GM23338 (cell line): ENCODE data around the gene KLHL18. TPM values are rescaled to one million over a fixed set of nuclear protein-coding genes. Genes with fewer than 3 reads are reported as not detected.

Source experiments
- ATAC-seq: fragments of 200-7000 bp; cut with Tn5 transposase; 3 replicates; pipeline ENCODE4 v1.9.1; 2020
- DNase-seq: peaks from one replicate; pipeline ENCODE4 v3.0.0-alpha.2; 2015; ENCODE audit warnings: low spot score
- H2AFZ ChIP-seq: fragments of 200-600 bp; sonication (generic); 2 replicates; pipeline ENCODE4 v1.8.0; 2016; ENCODE audit warnings: antibody characterized with exemption, mild to moderate bottlenecking, moderate library complexity
- H3F3A ChIP-seq: fragments of 200-600 bp; sonication (generic); replicated peaks from 2 replicates; pipeline ENCODE4 v1.8.0; 2017; ENCODE audit warnings: antibody characterized with exemption, mixed run types, low read depth
- H3K27ac ChIP-seq: fragments of 200-600 bp; sonication (generic); 2 replicates; pipeline ENCODE4 v1.6.1; 2016; ENCODE audit warnings: low read depth
- H3K27me3 ChIP-seq: fragments of 200-600 bp; sonication (generic); 2 replicates; pipeline ENCODE4 v1.8.0; 2016; ENCODE audit warnings: mild to moderate bottlenecking, mixed run types, moderate library complexity; ENCODE audit not compliant: insufficient read depth
- H3K36me3 ChIP-seq: fragments of 200-600 bp; sonication (generic); 2 replicates; pipeline ENCODE4 v1.8.0; 2016; ENCODE audit warnings: mild to moderate bottlenecking; ENCODE audit not compliant: insufficient read depth
- H3K4me1 ChIP-seq: fragments of 200-600 bp; sonication (generic); 2 replicates; pipeline ENCODE4 v1.8.0; 2016; ENCODE audit warnings: mild to moderate bottlenecking, moderate library complexity; ENCODE audit not compliant: insufficient read depth
- H3K4me2 ChIP-seq: fragments of 200-600 bp; sonication (generic); 2 replicates; pipeline ENCODE4 v1.7.1; 2017; ENCODE audit warnings: mixed run types
- H3K4me3 ChIP-seq: fragments of 200-600 bp; sonication (generic); 2 replicates; pipeline ENCODE4 v1.6.1; 2016; ENCODE audit warnings: mixed run types
- H3K79me2 ChIP-seq: fragments of 200-600 bp; sonication (generic); replicated peaks from 2 replicates; pipeline ENCODE4 v1.8.0; 2017; ENCODE audit warnings: mild to moderate bottlenecking; ENCODE audit not compliant: insufficient read depth
- H3K9me2 ChIP-seq: fragments of 200-600 bp; sonication (generic); 2 replicates; pipeline ENCODE4 v1.8.0; 2017; ENCODE audit not compliant: insufficient read depth
- H4K20me1 ChIP-seq: fragments of 200-600 bp; sonication (generic); replicated peaks from 2 replicates; pipeline ENCODE4 v1.8.0; 2017; ENCODE audit warnings: mild to moderate bottlenecking; ENCODE audit not compliant: insufficient read depth
- H3K27ac Mint-ChIP-seq: 2 replicates; pipeline ENCODE4 v1.8.0; 2020; ENCODE audit warnings: inconsistent platforms, mild to moderate bottlenecking, moderate library complexity, mixed read lengths
- H3K27me3 Mint-ChIP-seq: 3 replicates; pipeline ENCODE4 v1.8.0; 2022; ENCODE audit warnings: low read depth, mild to moderate bottlenecking, moderate library complexity, mixed read lengths, inconsistent platforms; ENCODE audit not compliant: insufficient read depth, poor library complexity
- H3K36me3 Mint-ChIP-seq: 3 replicates; pipeline ENCODE4 v1.8.0; 2021; ENCODE audit warnings: low read depth, mild to moderate bottlenecking, inconsistent platforms, moderate library complexity, mixed read lengths
- H3K4me1 Mint-ChIP-seq: 3 replicates; pipeline ENCODE4 v1.8.0; 2020; ENCODE audit warnings: mild to moderate bottlenecking, inconsistent platforms, mixed read lengths
- H3K4me3 Mint-ChIP-seq: 3 replicates; pipeline ENCODE4 v1.8.0; 2021; ENCODE audit warnings: moderate library complexity, mild to moderate bottlenecking, inconsistent platforms, mixed read lengths
- H3K9me3 Mint-ChIP-seq: 3 replicates; pipeline ENCODE4 v1.8.0; 2020; ENCODE audit warnings: moderate library complexity, mild to moderate bottlenecking, inconsistent platforms, mixed read lengths
- CREB1 ChIP-seq: fragments of 250-450 bp; sonication (Bioruptor Pico); IDR thresholded peaks from 2 replicates; pipeline ENCODE4 v1.5.0; 2020; ENCODE audit warnings: low read depth, mild to moderate bottlenecking, moderate library complexity
- EZH2phosphoT487 ChIP-seq: fragments of 200-600 bp; sonication (generic); IDR thresholded peaks from one replicate; pipeline ENCODE4 v1.8.1; 2018; ENCODE audit warnings: antibody characterized with exemption; ENCODE audit not compliant: unreplicated experiment
- JUNB ChIP-seq: IDR thresholded peaks from one replicate; pipeline ENCODE4 v1.6.1; 2016; ENCODE audit warnings: antibody characterized with exemption; ENCODE audit not compliant: unreplicated experiment
- NANOG ChIP-seq: IDR thresholded peaks from 2 replicates; pipeline ENCODE4 v1.6.1; 2016; ENCODE audit warnings: antibody characterized with exemption, borderline replicate concordance
- POLR2AphosphoS5 ChIP-seq: IDR thresholded peaks from 2 replicates; pipeline ENCODE4 v1.6.1; 2016; ENCODE audit warnings: antibody characterized with exemption, low read depth
- STAT1 ChIP-seq: IDR thresholded peaks from one replicate; pipeline ENCODE4 v1.6.1; 2016; ENCODE audit warnings: antibody characterized with exemption; ENCODE audit not compliant: unreplicated experiment
- ZNF114 ChIP-seq: fragments of 250-450 bp; sonication (Bioruptor Pico); IDR thresholded peaks from 2 replicates; pipeline ENCODE4 v1.5.0; 2020; ENCODE audit warnings: mild to moderate bottlenecking, moderate library complexity
- ZNF331 ChIP-seq: fragments of 250-450 bp; sonication (Bioruptor Pico); IDR thresholded peaks from 2 replicates; pipeline ENCODE4 v1.5.0; 2020; ENCODE audit warnings: low read depth, mild to moderate bottlenecking, moderate library complexity
- polyA plus RNA-seq: library from polyadenylated mRNA; unstranded; fragments of >200 nt; fragmentation: Nextera tagmentation; extraction: Ambion mirVana; gene quantifications from 2 replicates; pipeline ENCODE4 v1.2.1, GENCODE V29; 2016
- total RNA-seq: library from RNA; depleted of rRNA; stranded (reverse); fragments of >200 nt; shearing (Covaris generic); gene quantifications from 2 replicates; pipeline ENCODE4 v1.2.3, GENCODE V29; 2014
- TF ChIP-seq, protein P1 (sequence below): fragments of 250-450 bp; sonication (Bioruptor Pico); IDR thresholded peaks from 2 replicates; pipeline ENCODE4 v1.5.0; 2020; ENCODE audit warnings: mild to moderate bottlenecking, moderate library complexity
- TF ChIP-seq, protein P2 (sequence below), 2 experiments: fragments of 200-600 bp in 1 of 2; sonication (generic) in 1 of 2; conservative IDR thresholded peaks; 2 replicates each; pipeline versions ENCODE4 v1.5.1 to v1.6.1; 2016 to 2017; ENCODE audit warnings: antibody characterized with exemption in 2 of 2, low read depth in 2 of 2, mild to moderate bottlenecking in 2 of 2, moderate library complexity in 1 of 2
- TF ChIP-seq, protein P3 (sequence below): IDR thresholded peaks from one replicate; pipeline ENCODE4 v1.6.1; 2018; ENCODE audit warnings: antibody characterized with exemption; ENCODE audit not compliant: unreplicated experiment
- TF ChIP-seq, protein P4 (sequence below): IDR thresholded peaks from 2 replicates; pipeline ENCODE4 v1.6.1; 2016; ENCODE audit warnings: antibody characterized with exemption

Gene KLHL18
- total and polyA plus RNA-seq, 2 experiments from 2014 or later = 11.3 to 18.1 TPM

DNA sequence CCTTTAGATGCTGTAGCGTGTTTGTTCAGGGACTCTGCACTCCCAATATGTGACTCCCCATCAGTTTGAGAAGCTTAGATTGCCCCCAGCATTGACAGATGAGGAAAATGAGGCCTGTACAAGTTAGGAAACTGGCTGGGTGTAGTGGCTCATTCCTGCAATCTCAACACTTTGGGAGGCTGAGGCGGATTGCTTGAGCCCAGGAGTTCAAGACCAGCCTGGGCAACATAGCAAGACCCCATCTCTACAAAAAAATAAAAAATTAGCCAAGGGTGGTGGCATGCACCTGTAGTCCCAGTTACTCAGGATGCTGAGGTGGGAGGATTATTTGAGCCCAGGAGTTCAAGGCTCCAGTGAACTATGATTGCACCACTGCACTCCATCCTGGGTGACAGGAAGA is 84.1 kb downstream of the KLHL18 start (continued):
- TF ChIP-seq, protein P1, sequence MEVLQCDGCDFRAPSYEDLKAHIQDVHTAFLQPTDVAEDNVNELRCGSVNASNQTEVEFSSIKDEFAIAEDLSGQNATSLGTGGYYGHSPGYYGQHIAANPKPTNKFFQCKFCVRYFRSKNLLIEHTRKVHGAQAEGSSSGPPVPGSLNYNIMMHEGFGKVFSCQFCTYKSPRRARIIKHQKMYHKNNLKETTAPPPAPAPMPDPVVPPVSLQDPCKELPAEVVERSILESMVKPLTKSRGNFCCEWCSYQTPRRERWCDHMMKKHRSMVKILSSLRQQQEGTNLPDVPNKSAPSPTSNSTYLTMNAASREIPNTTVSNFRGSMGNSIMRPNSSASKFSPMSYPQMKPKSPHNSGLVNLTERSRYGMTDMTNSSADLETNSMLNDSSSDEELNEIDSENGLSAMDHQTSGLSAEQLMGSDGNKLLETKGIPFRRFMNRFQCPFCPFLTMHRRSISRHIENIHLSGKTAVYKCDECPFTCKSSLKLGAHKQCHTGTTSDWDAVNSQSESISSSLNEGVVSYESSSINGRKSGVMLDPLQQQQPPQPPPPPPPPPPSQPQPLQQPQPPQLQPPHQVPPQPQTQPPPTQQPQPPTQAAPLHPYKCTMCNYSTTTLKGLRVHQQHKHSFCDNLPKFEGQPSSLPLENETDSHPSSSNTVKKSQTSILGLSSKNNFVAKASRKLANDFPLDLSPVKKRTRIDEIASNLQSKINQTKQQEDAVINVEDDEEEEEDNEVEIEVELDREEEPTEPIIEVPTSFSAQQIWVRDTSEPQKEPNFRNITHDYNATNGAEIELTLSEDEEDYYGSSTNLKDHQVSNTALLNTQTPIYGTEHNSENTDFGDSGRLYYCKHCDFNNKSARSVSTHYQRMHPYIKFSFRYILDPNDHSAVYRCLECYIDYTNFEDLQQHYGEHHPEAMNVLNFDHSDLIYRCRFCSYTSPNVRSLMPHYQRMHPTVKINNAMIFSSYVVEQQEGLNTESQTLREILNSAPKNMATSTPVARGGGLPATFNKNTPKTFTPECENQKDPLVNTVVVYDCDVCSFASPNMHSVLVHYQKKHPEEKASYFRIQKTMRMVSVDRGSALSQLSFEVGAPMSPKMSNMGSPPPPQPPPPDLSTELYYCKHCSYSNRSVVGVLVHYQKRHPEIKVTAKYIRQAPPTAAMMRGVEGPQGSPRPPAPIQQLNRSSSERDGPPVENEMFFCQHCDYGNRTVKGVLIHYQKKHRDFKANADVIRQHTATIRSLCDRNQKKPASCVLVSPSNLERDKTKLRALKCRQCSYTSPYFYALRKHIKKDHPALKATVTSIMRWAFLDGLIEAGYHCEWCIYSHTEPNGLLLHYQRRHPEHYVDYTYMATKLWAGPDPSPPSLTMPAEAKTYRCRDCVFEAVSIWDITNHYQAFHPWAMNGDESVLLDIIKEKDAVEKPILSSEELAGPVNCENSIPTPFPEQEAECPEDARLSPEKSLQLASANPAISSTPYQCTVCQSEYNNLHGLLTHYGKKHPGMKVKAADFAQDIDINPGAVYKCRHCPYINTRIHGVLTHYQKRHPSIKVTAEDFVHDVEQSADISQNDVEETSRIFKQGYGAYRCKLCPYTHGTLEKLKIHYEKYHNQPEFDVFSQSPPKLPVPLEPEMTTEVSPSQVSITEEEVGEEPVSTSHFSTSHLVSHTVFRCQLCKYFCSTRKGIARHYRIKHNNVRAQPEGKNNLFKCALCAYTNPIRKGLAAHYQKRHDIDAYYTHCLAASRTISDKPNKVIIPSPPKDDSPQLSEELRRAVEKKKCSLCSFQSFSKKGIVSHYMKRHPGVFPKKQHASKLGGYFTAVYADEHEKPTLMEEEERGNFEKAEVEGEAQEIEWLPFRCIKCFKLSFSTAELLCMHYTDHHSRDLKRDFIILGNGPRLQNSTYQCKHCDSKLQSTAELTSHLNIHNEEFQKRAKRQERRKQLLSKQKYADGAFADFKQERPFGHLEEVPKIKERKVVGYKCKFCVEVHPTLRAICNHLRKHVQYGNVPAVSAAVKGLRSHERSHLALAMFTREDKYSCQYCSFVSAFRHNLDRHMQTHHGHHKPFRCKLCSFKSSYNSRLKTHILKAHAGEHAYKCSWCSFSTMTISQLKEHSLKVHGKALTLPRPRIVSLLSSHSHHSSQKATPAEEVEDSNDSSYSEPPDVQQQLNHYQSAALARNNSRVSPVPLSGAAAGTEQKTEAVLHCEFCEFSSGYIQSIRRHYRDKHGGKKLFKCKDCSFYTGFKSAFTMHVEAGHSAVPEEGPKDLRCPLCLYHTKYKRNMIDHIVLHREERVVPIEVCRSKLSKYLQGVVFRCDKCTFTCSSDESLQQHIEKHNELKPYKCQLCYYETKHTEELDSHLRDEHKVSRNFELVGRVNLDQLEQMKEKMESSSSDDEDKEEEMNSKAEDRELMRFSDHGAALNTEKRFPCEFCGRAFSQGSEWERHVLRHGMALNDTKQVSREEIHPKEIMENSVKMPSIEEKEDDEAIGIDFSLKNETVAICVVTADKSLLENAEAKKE (CRISPR knock-in tag) = no peak
- TF ChIP-seq POLR2AphosphoS5 = no peak

DNA sequence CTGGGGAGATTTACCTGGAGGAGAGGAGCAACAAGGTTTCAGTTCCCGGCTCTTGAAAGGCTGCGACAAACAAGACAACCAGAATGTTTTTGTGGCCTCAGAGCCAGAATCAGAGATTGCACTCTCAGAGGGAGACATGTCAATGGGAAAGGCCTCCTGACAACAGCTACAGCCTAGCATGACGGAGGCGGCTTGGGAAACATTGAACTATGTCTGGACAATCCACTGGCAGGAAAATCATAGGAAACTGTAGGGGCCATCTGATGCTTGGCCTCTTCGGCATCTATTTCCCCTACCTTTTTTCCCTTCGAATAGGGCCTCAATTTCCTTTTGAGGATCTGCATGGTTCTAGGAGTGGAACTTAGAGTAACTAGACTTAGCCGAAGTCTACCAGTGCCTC is 84.9 kb downstream of the KLHL18 start:
- no peaks in the 10 kb centered on the region for H4K20me1 ChIP-seq
- H3F3A ChIP-seq = no peaks in the 10 kb centered on the region
- no peaks in the 10 kb centered on the region for H3K79me2 ChIP-seq
- Mint-ChIP-seq H3K27me3 (peaks cover 12% of the 10 kb centered on the region), H3K4me1 (peaks cover 6% of the 10 kb centered on the region), H3K36me3 (no peaks in the 10 kb centered on the region; the same call in 2 of the 3 replicates), H3K4me3 (no peak overlapping the region), H3K9me3 (0 out of 3 replicates have a peak, but pooled peaks cover 2% of the 10 kb centered on the region), H3K27ac (no peak overlapping the region)
- ATAC-seq = no peak
- no peaks in the 10 kb centered on the region for H3K9me2 ChIP-seq
- peaks cover 5% of the 10 kb centered on the region; the same call in 1 of the 2 replicates for H3K4me1 ChIP-seq
- DNase-seq = no peak
- no peaks in the 10 kb centered on the region for H3K27me3 ChIP-seq
- no peak overlapping the region for H3K27ac ChIP-seq
- H3K4me3 ChIP-seq = no peak overlapping the region
- H2AFZ ChIP-seq = peak overlapping the region; percentile 66; the same call in 1 of the 2 replicates
- H3K36me3 ChIP-seq = no peaks in the 10 kb centered on the region
- H3K4me2 ChIP-seq = no peak overlapping the region
- no peak for TF ChIP-seq EZH2phosphoT487
- no peak for TF ChIP-seq STAT1
- TF ChIP-seq, protein P2, sequence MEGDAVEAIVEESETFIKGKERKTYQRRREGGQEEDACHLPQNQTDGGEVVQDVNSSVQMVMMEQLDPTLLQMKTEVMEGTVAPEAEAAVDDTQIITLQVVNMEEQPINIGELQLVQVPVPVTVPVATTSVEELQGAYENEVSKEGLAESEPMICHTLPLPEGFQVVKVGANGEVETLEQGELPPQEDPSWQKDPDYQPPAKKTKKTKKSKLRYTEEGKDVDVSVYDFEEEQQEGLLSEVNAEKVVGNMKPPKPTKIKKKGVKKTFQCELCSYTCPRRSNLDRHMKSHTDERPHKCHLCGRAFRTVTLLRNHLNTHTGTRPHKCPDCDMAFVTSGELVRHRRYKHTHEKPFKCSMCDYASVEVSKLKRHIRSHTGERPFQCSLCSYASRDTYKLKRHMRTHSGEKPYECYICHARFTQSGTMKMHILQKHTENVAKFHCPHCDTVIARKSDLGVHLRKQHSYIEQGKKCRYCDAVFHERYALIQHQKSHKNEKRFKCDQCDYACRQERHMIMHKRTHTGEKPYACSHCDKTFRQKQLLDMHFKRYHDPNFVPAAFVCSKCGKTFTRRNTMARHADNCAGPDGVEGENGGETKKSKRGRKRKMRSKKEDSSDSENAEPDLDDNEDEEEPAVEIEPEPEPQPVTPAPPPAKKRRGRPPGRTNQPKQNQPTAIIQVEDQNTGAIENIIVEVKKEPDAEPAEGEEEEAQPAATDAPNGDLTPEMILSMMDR (conservative IDR thresholded peaks at IDR 0.05; ENCODE audit: low read depth in 2 of 2) = no peak
- no peak for TF ChIP-seq NANOG
- TF ChIP-seq, protein P3, sequence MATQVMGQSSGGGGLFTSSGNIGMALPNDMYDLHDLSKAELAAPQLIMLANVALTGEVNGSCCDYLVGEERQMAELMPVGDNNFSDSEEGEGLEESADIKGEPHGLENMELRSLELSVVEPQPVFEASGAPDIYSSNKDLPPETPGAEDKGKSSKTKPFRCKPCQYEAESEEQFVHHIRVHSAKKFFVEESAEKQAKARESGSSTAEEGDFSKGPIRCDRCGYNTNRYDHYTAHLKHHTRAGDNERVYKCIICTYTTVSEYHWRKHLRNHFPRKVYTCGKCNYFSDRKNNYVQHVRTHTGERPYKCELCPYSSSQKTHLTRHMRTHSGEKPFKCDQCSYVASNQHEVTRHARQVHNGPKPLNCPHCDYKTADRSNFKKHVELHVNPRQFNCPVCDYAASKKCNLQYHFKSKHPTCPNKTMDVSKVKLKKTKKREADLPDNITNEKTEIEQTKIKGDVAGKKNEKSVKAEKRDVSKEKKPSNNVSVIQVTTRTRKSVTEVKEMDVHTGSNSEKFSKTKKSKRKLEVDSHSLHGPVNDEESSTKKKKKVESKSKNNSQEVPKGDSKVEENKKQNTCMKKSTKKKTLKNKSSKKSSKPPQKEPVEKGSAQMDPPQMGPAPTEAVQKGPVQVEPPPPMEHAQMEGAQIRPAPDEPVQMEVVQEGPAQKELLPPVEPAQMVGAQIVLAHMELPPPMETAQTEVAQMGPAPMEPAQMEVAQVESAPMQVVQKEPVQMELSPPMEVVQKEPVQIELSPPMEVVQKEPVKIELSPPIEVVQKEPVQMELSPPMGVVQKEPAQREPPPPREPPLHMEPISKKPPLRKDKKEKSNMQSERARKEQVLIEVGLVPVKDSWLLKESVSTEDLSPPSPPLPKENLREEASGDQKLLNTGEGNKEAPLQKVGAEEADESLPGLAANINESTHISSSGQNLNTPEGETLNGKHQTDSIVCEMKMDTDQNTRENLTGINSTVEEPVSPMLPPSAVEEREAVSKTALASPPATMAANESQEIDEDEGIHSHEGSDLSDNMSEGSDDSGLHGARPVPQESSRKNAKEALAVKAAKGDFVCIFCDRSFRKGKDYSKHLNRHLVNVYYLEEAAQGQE = no peak
- TF ChIP-seq CREB1 (CRISPR knock-in tag) = no peak
- no peak for TF ChIP-seq ZNF114 (CRISPR knock-in tag)
- TF ChIP-seq POLR2AphosphoS5 = no peak
- TF ChIP-seq ZNF331 (CRISPR knock-in tag) = no peak
- TF ChIP-seq JUNB = no peak
- TF ChIP-seq, protein P4, sequence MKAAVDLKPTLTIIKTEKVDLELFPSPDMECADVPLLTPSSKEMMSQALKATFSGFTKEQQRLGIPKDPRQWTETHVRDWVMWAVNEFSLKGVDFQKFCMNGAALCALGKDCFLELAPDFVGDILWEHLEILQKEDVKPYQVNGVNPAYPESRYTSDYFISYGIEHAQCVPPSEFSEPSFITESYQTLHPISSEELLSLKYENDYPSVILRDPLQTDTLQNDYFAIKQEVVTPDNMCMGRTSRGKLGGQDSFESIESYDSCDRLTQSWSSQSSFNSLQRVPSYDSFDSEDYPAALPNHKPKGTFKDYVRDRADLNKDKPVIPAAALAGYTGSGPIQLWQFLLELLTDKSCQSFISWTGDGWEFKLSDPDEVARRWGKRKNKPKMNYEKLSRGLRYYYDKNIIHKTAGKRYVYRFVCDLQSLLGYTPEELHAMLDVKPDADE = no peak
